HL-60 (cell line): ENCODE data around the gene TRPV3.

ENCODE experiments used
- DNase-seq, 2 experiments: peaks; one replicate each; pipeline ENCODE4 v3.0.0-alpha.2; 2010 to 2020; ENCODE audit warnings: low read depth in 1 of 2, low spot score in 1 of 2
- H3K27ac ChIP-seq: fragments of 250-450 bp; sonication (Bioruptor Pico); replicated peaks from 2 replicates; pipeline ENCODE4 v1.5.1; 2020; ENCODE audit warnings: mild to moderate bottlenecking, moderate library complexity
- H3K27me3 ChIP-seq: fragments of 250-450 bp; sonication (Bioruptor Pico); 2 replicates; pipeline ENCODE4 v1.5.1; 2021; ENCODE audit warnings: mild to moderate bottlenecking, moderate library complexity; ENCODE audit not compliant: insufficient read depth, poor library complexity, severe bottlenecking
- H3K4me3 ChIP-seq: replicated peaks from 2 replicates; pipeline ENCODE4 v1.5.1; 2011; ENCODE audit warnings: mild to moderate bottlenecking, control low read depth, low read length; ENCODE audit not compliant: insufficient read depth
- CTCF ChIP-seq: IDR thresholded peaks from one replicate; pipeline ENCODE4 v1.5.1; 2011; ENCODE audit warnings: low read length, control low read depth, inconsistent platforms; ENCODE audit not compliant: insufficient read depth
- GABPA ChIP-seq: IDR thresholded peaks from 2 replicates; pipeline ENCODE4 v1.6.1; 2012; ENCODE audit warnings: low read depth
- POLR2AphosphoS5 ChIP-seq: IDR thresholded peaks from 2 replicates; pipeline ENCODE4 v1.6.1; 2012; ENCODE audit warnings: low read depth
- REST ChIP-seq: IDR thresholded peaks from 2 replicates; pipeline ENCODE4 v1.6.1; 2012; ENCODE audit warnings: low read depth; ENCODE audit not compliant: insufficient replicate concordance
- SPI1 ChIP-seq: IDR thresholded peaks from 2 replicates; pipeline ENCODE4 v1.6.1; 2012; ENCODE audit warnings: low read depth, mild to moderate bottlenecking, borderline replicate concordance

The TRPV3 gene

GRCh38 chr17:3479988-3480387, 77.6 kb downstream of the TRPV3 start:
- no peak for DNase-seq
- no peaks in the 10 kb centered on the region for H3K27me3 ChIP-seq
- no peak overlapping the region for H3K27ac ChIP-seq
- no peak overlapping the region for H3K4me3 ChIP-seq
- TF ChIP-seq REST: no peak
- no peak for TF ChIP-seq GABPA
- TF ChIP-seq CTCF: no peak
- TF ChIP-seq POLR2AphosphoS5: no peak
- TF ChIP-seq SPI1: no peak

- no peak for DNase-seq
- TF ChIP-seq REST: no peak
- no peak for TF ChIP-seq SPI1
- TF ChIP-seq CTCF: no peak
- TF ChIP-seq GABPA: no peak
- TF ChIP-seq POLR2AphosphoS5: no peak
- Histone ChIP-seq H3K27ac (no peak within 1 kb of the TSS), H3K27me3 (no peaks in the 10 kb centered on the region), H3K4me3 (no peak within 1 kb of the TSS)
Measured at GRCh38 chr17:3475812-3476610, 81.6 kb downstream of the TRPV3 start, which contains the start of gene ASPA. Gene ASPA, plus strand, starts transcription at chr17:3475997. Its CDS starts 163 bp downstream, at chr17:3476160.

- Histone ChIP-seq H3K27me3 (no peaks in the 10 kb centered on the region), H3K27ac (no peak overlapping the region), H3K4me3 (no peak overlapping the region)
- TF ChIP-seq CTCF: no peak
- no peak for TF ChIP-seq POLR2AphosphoS5
- no peak for TF ChIP-seq REST
- no peak for TF ChIP-seq GABPA
- TF ChIP-seq SPI1: no peak
- DNase-seq: no peak
Measured at GRCh38 chr17:3475251-3475685, 82.3 kb downstream of the TRPV3 start.
